ENCODE measurements around the gene KASH5. TPM values are rescaled to one million over a fixed set of nuclear protein-coding genes. Genes with fewer than 3 reads are reported as not detected.

The KASH5 gene, protein sequence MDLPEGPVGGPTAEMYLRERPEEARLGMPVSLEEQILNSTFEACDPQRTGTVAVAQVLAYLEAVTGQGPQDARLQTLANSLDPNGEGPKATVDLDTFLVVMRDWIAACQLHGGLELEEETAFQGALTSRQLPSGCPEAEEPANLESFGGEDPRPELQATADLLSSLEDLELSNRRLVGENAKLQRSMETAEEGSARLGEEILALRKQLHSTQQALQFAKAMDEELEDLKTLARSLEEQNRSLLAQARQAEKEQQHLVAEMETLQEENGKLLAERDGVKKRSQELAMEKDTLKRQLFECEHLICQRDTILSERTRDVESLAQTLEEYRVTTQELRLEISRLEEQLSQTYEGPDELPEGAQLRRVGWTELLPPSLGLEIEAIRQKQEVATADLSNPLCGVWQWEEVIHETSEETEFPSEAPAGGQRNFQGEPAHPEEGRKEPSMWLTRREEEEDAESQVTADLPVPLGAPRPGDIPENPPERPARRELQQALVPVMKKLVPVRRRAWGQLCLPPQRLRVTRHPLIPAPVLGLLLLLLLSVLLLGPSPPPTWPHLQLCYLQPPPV
- total RNA-seq = not detected

DNA sequence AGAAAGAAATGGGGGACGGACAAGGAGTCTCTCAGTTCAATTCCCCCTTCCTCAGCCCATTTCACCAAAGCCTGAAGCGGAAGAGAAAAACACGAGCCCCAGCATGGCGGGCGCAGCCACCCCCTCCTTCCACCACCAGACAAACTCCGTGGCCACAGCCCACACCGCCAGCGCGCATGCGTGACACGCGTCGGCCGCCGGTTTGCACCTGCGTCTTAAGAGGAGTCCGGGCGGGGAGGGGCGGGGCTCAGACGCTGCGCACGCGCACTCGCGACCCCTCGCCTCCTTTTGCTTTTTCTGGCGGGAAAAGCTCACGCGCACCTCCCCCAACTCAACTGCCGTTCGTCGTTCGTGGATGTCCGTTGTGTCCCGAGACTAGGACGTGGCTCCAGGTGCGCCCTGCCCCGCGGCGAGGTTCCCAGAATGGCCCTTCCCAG, at the start of gene KASH5:
KASH5 (plus strand) TSS at position 314 of the 437 bp plus-strand sequence. CDS start 2,635 bp downstream, outside the sequence.
- peak; percentile 22 for DNase-seq

DNA sequence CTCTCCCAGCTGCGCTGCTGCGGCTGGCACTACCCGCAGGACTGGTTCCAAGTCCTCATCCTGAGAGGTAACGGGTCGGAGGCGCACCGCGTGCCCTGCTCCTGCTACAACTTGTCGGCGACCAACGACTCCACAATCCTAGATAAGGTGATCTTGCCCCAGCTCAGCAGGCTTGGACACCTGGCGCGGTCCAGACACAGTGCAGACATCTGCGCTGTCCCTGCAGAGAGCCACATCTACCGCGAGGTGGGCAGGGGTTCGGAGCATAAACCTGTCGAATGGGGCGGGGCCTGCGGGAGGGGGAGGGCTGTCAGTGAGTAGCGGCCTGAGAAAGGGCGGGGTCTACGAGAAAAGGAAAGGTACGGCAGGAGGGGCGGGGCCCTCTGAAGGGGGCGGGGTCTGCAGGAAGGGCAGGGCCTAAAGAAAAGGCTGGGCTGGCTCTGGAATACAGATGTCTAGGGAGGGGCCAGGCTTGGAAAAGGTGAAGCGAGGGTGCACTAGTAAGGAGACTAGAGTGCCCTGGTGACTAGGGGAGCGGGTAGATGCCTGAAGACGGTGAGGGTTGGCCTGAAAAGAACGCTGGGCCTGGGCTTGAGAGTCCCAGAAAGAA, 49.3 kb upstream of the KASH5 start:
- DNase-seq = peak; percentile 80

DNA sequence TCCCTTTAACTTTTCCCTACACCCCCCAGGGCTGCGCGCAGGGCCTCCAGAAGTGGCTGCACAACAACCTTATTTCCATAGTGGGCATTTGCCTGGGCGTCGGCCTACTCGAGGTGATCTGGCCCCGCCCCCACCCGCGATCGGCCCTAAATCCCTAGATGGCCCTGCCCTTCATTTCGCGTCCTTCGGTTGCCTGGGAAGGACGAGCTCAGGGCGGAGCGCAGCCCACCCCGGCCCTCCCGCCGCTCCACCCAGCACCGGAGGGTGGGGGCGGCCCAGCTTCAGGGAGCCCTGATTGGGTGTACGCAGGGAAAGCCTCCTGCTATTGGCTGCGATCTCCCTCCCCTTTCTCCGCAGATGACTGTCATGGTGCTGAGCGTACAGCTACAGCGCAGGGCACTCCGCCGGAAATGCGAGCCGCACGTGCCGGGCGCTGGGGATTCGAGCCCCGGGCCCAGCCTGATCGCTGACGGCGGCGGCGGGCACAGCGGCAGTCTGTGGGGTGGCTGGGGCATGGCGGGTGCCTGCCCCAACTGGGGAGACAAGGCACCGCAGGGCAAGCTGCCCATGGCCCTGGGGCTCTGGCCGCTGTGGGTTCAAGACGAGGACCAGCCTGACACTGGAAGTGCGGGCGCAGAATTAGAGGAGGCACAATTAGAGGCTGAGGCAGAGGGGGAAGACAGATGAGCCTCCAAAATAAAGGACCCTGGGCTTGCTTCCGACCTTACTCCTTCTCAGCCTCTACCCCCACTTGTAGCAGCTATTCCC, 48.6 kb upstream of the KASH5 start:
- DNase-seq = peak; percentile 97

DNA sequence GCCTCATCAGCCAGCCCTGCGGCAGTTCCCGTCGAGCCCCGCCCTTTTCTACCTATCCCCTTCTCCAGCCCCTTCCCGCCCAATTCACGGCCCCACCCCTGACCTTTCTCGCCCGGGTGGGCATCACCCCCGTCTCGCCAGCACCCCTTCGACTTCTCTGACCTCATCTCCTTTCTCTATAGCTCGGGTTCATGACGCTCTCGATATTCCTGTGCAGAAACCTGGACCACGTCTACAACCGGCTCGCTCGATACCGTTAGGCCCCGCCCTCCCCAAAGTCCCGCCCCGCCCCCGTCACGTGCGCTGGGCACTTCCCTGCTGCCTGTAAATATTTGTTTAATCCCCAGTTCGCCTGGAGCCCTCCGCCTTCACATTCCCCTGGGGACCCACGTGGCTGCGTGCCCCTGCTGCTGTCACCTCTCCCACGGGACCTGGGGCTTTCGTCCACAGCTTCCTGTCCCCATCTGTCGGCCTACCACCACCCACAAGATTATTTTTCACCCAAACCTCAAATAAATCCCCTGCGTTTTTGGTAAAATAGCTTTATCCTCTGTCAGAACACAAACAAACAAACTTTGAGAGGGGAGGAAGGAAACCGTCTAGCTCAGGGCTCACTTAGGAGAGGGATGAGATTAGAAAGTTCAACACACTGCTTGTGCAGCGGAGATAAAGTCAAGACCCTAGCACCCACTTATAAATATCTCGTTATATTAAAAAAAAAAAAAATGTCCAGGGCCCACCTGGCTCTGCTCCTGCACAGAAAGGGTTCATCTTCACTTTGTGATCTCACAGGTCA, 47.8 kb upstream of the KASH5 start:
- DNase-seq = peak; percentile 58

DNA sequence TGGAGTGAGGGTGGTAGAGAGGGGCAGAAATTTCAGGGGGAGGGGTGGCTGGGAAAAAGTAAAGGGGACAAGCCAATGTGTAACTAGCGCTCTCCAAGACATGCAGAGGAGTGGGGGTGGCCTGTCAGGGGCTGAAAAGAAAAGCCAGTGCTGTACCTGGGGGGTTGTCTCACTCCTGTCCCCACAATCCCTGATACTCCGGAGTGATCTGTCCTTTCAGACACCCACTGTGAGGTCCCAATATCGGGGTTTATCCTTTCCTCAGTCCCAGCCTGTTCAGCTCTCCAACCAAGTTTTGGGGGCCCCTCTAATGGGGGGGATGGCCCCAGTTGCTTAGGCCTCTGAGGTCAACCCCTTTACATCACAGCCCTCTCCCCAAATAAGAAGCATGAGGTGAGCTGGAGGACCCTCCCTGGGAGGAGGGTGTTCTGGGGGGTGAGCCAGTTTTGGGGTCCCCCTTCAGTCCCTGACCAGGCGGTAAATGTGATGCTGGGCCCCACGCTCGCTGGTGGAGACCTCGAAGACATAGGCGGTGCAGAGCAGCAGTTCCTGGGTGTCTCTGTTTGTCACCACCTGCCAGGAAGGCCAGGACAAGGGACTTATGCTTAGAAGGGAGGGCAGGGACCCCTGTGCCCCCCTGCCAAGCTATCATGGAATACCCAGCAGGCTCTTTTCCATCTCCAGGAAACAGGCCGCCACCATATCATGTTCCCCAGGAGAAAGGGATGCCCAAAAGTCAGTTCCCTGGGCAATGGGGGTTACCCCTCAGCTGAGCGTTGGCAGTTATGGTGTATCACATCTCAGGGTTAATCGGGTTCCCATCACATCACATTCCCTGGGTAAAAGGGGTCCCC, 47.0 kb upstream of the KASH5 start:
- no peak for DNase-seq

DNA sequence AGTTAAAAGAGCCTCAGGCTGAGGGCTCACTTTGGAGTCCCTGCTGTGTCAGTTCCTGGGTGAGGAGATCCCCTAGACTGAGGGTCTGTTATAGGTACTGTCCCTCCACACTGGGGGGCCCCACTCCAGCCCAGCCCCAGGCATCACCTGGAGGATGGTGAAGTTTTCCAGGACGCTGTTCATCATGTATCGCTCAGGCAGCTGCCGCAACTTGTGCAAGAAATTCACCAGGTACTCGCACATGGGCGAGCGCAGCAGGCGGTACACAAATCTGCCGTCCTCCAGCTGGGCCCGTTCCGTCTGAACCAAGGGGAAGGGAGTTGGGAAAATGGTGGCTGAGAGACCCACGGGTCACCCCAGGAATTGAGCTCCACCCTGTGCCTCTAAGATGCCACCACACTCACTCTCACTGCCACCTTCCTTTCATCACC, 45.7 kb upstream of the KASH5 start:
- DNase-seq = no peak

DNA sequence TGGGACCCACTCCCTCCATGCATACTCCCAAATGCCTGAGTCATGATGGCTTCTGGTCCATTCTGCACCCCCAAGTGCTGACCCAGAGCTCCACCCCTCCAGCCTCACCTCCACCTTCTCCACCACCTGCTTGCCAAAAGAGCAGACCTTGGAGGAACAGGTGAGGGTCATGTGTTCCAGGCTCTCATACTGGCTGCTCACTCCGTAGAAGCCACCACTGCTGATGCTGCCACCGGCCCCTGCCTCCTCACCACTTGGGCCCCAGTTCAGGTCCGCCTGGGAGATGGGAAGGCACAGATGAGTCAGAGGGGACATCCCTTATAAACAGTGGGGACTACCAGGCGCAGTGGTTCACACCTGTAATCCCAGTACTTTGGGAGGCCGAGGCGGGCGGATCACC, 44.9 kb upstream of the KASH5 start:
- no peak for DNase-seq

DNA sequence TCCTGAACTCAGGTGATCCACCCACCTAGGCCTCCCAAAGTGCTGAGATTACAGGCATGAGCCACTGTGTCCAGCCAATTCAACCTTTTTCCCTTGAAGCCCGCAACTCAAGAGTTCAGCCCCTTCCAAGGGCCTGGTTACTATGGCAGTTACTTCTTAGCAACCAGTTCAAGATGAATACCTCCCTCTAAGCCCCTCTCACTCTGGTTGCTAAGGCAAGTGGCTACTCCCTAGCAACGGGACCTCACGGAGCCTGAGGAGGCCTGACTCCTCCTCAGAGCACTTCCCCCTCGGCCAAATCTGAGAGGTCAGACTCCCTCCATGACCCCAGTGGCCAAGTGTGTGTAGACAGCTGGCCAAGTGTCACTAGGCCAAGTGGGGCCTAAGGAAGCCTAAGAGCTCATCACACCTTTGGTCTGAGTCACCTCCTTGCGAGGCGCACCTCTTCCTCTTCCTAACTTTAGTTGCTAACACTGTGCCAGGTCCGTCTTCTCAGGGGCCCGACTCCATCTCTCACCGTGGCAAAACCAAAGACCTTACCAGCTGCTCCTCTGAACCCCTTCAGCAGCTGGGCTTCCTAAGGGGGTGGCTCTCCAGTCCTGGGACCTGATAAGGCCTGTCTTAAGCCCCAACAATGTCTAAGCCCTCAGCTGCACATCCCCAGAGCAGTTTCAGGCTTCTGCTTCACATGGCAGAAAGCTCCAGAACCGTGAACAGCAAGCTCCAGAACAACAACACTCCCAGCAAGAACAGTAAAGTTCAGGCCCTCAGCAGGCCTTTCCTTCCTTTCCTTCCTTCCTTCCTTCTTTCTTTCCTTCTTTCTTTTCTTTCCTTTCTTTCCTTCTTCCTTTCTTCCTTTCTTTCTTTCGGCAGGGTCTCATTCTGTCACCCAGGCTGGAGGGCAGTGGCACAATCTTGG, 43.3 kb upstream of the KASH5 start:
- DNase-seq = no peak

DNA sequence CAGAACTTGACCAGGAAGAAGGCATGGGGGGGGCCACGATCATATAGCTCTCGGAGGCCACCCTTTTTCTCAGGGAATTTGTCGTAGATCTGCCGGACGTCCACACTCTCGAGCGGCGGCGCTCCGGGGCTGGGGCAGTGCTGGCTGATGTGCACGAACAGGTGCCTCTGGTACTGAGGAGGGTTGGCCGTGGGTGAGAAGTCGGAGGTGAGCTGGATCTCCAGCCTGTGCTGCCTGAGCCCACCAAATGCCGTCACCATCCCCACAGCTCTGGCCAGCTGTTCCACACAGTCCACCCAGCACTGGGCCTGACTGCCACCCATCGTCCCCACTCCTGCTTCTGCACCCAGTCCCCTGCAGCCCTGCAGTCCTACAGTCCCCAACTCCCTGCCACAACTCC, 40.9 kb upstream of the KASH5 start:
- DNase-seq = no peak

DNA sequence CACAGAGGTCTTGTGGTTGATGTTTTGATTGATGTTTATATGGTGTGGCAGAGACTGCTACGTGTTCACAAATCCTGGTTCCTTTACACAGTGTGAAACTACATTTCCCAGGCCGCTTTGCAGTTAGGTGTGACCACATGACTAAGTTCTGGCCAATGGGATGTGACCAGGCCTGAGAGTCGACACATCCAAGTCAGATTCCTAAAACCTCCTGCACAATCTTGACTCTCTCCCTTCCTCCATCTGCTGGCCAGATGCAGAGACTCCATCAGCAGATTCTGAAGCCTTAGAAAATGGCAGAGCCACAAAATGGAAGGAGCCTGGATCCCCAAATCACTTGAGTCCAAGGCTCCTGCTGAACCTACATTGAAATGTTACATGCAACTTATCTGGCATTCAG, 40.2 kb upstream of the KASH5 start:
- peak; percentile 59 for DNase-seq

DNA sequence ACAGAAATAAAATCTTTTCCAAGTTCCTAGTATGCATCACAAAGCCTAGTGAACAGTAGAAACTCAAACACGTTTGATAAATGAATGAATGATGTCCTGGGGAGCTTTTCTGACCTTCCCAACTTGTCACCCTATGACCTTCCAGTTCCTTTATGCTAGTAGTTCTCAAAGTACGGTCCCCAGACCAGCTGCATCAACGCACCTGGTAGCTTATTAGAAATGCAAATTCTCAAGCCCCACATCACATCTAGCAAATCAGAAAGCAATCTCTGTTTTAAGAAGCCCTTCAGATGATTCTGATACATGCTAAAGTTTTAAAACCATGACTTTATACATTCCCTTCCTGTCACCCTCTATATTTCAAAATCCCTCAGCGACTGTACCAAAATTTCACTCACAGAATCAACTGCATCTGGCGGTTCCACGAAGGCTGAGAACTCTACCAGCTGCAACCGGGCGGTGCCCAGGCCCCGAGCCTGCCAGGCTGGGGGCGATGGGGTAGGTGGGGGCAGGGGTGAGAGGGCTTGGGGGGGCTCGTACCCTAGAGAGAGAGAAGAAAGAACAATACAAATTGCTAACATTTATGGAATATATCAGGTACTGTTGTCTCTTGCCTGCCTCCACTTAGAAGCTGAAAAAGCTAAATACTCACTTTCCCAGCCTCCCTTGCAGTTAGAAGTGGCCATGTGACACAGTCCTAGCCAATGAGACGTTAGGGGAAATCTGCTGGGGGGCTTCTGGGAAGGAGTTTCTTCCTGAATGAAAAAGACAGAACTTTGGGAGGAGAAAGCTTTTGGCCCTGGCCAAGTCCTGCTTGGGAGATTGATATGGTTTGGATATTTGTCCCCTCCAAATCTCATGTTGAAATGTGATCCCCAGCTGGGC, 39.5 kb upstream of the KASH5 start:
- DNase-seq = no peak

DNA sequence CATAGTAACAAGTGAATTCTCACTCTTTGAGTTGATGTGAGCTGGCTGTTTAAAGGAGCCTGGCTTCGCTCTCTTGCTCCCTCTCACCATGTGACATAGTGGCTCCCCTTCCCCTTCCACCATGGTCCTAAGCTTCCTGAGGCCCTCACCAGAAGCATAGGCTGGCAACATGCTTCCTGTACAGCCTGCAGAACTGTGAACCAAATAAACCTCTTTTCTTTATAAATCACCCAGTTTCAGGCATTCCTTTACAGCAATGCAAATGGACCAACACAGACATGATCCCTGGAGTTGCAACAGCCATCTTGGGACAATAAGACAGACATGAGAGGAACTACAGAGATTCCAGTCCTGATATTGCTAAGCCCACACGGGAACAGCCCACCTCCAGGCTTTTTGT, 38.5 kb upstream of the KASH5 start:
- DNase-seq = no peak

DNA sequence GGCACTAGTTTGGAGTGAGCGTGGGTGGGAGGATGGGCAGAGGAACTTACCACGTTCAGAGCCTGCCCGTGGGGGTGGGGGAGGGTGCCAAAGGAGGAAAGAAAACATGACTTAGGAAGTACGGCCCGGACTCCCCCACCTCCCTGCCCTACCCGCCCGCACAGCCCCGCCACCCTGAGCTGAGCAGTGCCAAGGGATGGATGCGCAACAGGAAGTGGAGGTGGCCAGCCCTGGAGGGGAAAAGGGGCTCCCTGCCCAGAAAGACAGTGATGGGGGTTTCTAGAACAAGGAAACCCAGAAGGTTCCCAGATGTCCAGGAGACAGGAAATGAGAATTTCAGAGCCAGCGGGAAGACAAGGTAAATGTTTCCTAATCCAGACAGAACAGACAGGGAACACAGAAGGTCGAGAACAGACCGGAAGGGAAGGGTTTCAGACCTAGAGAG, 32.1 kb upstream of the KASH5 start:
- DNase-seq = peak; percentile 69

DNA sequence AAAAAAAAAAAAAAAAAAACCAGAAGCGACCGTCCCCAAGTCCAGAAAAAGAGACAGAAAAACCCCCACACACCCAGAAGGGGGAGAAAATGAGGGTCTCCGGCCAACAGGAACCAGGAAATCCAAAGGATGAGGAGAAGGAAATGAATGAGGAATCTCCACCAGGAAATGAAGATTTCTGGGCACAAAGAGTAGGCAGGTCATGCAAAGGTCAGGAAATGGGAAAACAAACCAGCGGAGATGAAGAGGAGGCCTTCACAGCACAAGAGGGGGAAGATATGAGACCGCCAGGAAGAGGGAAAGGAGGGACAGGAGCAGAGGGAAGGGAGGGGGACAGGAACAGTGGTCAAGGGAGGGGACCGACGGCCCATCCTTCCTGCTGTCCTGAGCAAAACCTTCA, 31.7 kb upstream of the KASH5 start:
- DNase-seq = no peak

DNA sequence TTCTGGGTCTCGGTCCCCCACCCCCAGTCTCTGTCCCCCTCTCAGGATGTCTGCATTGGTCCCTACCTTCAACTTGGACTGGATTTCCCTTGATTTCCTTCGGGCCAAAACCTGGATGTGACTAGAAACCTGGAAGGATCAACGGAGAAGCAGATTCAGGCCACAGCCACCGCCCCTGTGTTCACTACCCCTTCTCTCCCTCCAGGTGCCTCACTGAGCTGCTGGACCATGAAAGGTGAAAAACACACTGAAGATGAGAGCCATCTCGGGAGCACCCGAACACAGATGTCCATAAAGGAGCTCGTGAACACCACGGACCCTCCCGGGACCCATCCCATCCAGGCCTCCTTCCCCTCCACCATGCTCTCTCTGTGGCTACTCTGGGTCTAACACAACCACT, 30.9 kb upstream of the KASH5 start:
- no peak for DNase-seq

DNA sequence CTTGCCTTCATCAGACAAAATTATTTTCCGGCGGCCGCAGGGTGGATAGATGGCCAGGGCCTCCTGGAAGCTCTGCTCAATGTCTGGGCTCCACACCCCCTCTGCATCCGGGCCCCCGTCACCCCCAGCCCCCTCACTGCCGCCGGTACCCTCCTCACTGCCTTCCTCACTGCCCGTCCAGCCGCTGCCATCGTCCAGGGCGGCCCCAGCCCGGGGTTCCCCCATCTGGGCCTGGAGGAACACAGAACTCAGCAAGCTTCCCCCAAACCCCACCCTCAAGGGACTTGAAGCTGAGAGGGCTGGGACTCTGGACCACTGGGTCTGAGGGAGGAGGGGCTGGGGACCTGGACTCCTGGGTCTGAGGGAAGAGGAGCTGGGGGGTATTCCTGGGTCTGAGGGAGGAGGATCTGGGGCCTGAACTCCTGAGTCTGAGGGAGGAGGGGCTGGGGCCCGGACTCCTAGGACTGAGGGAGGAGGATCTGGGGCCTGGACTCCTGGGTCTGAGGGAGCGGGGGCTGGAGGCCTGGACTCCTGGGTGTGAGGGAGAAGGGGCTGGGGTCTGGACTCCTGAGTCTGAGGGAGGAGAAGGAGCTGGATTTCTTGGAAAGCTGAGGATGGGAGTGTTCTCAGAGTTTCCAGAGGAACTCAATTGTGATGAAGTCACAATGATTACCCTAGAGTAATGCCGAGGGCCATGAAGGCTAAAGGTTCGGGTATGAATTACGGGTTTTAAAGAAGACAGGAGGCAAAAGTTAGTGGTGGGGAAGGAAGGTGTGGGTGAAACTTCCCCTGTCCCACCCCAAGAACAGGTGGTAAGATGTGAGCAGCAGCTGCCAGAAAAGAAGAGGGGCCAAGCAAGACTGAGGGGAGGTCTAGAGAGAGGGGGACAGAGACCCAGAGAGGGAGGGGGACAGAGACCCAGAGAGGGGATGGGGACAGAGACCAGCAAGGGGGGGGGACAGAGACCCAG, 27.9 kb upstream of the KASH5 start:
- DNase-seq = peak; percentile 24

DNA sequence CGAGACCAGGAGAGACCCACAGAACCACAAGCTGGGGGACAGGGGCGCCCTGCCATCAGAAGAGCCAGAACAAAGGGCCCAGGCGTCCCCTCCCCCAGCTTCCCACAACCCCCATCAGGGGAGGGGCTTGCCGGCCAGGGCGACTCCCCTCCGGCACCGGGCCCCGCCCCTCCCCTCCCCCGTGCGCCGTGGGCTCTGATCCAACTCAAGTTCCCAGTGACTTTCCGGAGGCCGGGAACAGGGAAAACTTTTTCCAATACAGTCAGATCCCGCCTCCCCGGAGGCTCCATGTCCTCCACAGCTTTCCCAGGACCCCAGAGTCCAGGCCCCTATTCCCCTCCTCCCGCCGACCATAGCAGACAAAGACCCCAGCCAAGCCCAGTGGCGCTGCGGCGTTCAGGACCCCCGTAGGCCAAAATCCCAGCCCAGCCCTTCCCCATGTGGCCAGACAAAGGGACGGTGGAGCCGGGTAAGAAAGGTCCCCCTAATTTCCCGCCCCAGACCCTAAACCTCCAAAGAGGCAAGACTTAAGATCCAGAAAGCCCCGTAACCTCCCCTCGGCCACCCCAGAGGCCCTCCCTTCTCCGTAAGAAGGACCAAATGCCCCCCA, 26.5 kb upstream of the KASH5 start:
- peak; percentile 96 for DNase-seq
